VCaP (cell line): Measurements from ENCODE around the gene CCDC30.

Experiments used
- H3K27ac ChIP-seq: fragments of 450-650 bp; 2 replicates; pipeline ENCODE4 v1.5.1; 2017
- TF ChIP-seq, protein P1 (sequence below): fragments of 450-650 bp; conservative IDR thresholded peaks from 2 replicates; pipeline ENCODE4 v1.5.1; 2017; ENCODE audit warnings: mild to moderate bottlenecking, moderate library complexity

Gene CCDC30

DNA sequence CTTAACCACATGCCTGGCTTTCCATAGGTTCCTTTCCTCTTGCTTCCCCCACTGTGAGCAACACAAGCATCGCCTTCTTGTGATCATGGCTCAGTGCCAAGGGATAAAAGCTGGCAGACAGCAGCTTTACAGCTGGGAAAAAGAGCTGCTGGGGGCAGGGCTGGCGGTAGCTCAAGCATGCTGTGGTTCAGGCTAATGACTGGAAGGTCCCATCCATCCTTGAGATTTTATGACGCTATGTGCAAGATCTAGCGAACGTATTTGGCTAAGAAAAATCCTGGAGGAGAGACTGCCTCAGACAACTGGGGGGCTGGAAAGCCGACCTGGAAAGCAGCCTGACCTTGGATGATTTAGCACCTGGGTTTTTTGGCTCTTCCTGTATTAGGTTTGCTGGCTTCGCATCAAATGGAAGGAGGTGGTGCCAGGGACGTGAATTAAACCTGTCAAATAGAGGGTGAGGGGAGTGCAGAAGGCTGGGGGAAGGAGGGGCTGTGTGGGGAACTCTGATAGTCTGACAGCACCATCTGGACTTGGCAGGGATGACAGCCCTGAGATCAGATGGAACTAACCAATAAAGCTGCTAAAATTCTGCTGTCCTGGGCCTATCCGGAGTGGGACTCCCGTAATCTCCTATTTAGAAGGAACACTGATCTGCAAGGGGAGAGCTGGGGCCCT, 42.0 kb upstream of the CCDC30 start:
- TF ChIP-seq, protein P1, sequence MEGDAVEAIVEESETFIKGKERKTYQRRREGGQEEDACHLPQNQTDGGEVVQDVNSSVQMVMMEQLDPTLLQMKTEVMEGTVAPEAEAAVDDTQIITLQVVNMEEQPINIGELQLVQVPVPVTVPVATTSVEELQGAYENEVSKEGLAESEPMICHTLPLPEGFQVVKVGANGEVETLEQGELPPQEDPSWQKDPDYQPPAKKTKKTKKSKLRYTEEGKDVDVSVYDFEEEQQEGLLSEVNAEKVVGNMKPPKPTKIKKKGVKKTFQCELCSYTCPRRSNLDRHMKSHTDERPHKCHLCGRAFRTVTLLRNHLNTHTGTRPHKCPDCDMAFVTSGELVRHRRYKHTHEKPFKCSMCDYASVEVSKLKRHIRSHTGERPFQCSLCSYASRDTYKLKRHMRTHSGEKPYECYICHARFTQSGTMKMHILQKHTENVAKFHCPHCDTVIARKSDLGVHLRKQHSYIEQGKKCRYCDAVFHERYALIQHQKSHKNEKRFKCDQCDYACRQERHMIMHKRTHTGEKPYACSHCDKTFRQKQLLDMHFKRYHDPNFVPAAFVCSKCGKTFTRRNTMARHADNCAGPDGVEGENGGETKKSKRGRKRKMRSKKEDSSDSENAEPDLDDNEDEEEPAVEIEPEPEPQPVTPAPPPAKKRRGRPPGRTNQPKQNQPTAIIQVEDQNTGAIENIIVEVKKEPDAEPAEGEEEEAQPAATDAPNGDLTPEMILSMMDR: no peak
- H3K27ac ChIP-seq: peak overlapping the region; percentile 54

DNA sequence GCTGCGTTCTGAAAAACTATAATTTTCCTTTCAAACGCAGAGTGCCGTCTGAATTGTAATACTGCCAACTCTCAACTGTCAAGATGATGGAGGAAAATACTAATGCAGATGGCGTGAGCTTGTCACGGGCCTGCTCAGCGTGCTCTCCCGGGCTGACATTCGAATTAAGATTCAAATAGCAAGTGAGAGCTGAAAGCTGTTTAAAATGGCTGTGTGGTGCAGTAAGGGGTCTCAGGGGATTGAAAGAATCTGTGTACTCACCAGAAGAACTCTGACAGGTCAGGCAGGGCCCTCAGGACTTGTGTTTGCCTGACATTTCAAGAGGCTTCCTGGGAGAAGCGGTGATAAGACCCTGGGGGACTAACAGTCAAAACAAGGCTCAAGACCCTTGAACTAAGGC, 40.3 kb upstream of the CCDC30 start:
- H3K27ac ChIP-seq: no peak overlapping the region

DNA sequence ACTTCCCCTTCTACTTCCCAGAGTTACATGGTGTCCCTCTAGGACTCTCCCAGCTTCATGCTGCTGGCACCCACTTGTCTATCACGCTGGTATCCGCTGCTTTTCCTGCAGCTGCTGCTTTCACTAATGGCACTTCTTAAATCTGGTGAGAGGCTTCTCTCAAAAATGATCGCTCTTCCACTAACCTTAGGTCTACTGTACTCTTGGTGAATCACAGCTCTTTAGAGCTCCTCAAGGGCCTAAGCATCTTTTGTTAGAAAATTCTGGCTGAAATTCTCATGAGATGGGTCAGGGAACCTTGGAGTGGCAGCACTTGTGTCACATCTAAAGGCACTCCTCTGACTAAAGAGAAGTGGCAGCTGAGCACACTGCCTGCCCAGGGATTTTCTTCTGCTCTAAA, 39.4 kb upstream of the CCDC30 start:
- TF ChIP-seq, protein P1: no peak
- H3K27ac ChIP-seq: no peak overlapping the region

More for the DNA sequence above, 40.3 kb upstream of the CCDC30 start:
- TF ChIP-seq, protein P1: no peak

DNA sequence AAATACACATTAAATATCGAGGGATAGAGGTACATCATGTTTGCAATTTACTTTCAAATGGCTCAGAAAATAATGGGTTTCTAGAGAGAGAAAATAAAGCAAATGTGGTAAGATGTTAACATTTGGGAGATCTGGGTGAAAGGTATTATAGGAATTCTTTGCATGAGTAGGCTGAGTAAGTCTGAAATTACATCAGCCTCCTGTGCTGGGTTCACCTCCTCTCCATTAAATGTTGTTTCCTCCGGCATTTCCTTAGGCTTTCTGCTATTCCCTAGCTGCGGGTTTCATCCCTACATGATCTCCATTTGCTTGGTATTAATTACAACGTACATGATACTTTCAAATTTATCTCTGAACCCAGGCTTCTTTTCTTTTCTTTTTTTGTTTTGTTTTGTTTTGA, 38.9 kb upstream of the CCDC30 start:
- TF ChIP-seq, protein P1: no peak
- H3K27ac ChIP-seq: no peak overlapping the region

DNA sequence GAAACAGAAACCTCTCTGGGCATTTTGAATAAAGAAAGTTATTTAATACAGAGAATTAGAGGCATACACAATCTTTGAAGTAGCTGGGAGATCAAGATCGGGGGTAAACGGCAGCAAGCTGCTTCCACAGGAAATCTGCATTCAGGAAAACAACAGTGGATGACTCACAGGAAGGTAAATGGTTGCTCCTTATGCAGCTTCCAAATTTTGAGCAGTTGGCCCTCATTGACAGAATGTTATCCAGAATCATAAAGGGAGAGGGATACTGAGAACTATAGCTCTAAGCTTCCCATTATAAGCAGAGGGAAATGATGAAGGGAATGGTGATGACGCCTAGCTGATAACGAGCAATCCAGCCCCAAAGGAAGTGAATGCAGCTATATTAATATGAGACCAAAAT, 35.8 kb upstream of the CCDC30 start:
- H3K27ac ChIP-seq: no peak overlapping the region
- TF ChIP-seq, protein P1: no peak

DNA sequence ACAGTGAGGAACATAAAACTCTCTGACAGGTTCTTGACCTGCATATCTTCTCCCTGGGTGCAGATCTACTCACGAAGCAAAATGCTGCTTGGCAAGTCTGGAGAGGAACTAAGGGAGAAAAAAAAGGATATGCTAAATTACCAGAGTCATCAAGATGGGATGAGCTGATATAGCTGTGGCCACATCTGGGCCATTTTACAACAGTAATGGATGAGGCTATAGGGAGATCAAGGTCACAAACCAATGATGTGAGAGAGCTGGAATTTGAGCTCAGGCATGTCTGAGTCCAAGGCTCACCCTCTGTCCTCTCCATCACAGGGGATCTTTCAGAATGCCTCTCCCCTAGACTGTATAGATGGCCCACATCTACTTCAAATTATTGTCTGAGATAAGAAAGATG, 33.5 kb upstream of the CCDC30 start:
- no peak overlapping the region for H3K27ac ChIP-seq
- TF ChIP-seq, protein P1: no peak

DNA sequence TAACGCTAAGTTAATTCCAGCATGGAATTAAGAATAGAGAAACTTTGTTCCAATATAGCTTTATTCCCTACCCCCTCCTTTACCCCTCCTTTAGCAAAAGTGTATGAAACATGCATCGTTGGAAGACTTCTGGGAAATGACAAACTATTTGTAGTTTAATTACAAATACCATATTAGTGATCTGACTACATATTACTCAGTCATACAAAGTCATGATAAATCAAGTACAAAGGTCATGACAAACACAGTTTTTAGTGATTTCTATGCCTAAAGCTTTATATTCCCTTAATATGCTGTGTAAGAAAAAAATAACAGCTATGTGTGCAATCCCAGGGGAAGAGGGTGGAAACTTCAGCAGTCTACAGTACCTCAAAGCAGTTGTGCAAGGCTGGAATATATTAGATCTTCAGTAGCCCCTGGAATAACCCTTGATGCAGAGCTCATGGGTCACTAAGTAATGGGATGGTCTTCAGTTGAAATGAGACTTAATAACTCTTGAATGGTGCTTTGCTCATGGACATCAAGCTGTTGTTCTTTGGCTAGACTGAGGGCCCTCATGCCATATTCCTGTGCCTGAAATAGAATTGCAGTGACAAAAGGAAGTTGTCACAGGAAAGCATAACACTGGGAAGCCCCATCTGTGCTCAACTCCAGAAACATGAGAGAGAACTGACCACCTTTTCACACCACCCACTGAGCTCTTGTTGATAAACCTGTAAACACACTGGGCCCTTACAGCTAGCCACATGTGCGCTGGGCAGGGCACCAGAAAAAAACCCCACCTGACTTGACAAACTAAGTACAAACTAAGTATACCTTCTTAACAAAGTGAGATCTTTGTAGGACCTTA, 32.6 kb upstream of the CCDC30 start:
- TF ChIP-seq, protein P1: no peak
- H3K27ac ChIP-seq: no peak overlapping the region
